Anterior cingulate cortex (tissue), 58 donors: ENCODE results near the gene MMP11.

ENCODE experiments used
- DNase-seq, 58 donors: peaks; one replicate each; lab custom pipeline; 2025; lab: John Stamatoyannopoulos, UW

MMP11 gene

GRCh38 chr22:23800297-23801237, 27.9 kb downstream of the MMP11 start:
- DNase-seq = no peak

GRCh38 chr22:23801238-23801821, 28.7 kb downstream of the MMP11 start:
- no peak for DNase-seq

GRCh38 chr22:23801886-23802377, 29.3 kb downstream of the MMP11 start:
- DNase-seq = no peak

- DNase-seq = no peak
Measured at GRCh38 chr22:23803001-23803819, 30.6 kb downstream of the MMP11 start.

GRCh38 chr22:23804781-23805291, 32.2 kb downstream of the MMP11 start:
- peak in 5 of 58 donors; percentile 11 to 71 (median 16) for DNase-seq

GRCh38 chr22:23806837-23807236, 34.2 kb downstream of the MMP11 start:
- DNase-seq = no peak

GRCh38 chr22:23812378-23812777, 39.7 kb downstream of the MMP11 start:
- DNase-seq = no peak

GRCh38 chr22:23815541-23816155, 43.0 kb downstream of the MMP11 start:
- no peak for DNase-seq

GRCh38 chr22:23816156-23816976, 43.7 kb downstream of the MMP11 start:
- peak in 26 of 58 donors; percentile 16 to 71 (median 36) for DNase-seq

GRCh38 chr22:23817146-23817545, 44.5 kb downstream of the MMP11 start:
- no peak for DNase-seq

GRCh38 chr22:23818541-23818940, 45.9 kb downstream of the MMP11 start:
- DNase-seq = no peak

- no peak for DNase-seq
Measured at GRCh38 chr22:23820748-23821211, 48.1 kb downstream of the MMP11 start.

GRCh38 chr22:23822101-23822671, 49.5 kb downstream of the MMP11 start:
- peak in 18 of 58 donors; percentile 17 to 70 (median 36) for DNase-seq

- DNase-seq = no peak
Measured at GRCh38 chr22:23823331-23823791, 50.7 kb downstream of the MMP11 start.

GRCh38 chr22:23824476-23825245, 52.0 kb downstream of the MMP11 start:
- no peak for DNase-seq

GRCh38 chr22:23825246-23825905, 52.7 kb downstream of the MMP11 start:
- no peak for DNase-seq
